Esophagus muscularis mucosa (tissue), 3 donors: Measurements from ENCODE around the gene FBXO34.

Experiments
- POLR2AphosphoS5 ChIP-seq, 2 donors: sonication (generic); formaldehyde crosslinking; IDR thresholded peaks; one replicate each; pipeline ENCODE4 v1.6.1; 2017; ENCODE audit warnings: antibody characterized with exemption in 2 of 2
- TF ChIP-seq, protein P1 (sequence below), 3 experiments: fragments of 200-600 bp in 2 of 3; fragments of 450-650 bp in 1 of 3; sonication (generic) in 2 of 3; IDR thresholded peaks; one replicate each; pipeline ENCODE4 v1.5.1; 2017 to 2019; ENCODE audit warnings: antibody characterized with exemption in 3 of 3, mild to moderate bottlenecking in 2 of 3, moderate library complexity in 1 of 3

DNA sequence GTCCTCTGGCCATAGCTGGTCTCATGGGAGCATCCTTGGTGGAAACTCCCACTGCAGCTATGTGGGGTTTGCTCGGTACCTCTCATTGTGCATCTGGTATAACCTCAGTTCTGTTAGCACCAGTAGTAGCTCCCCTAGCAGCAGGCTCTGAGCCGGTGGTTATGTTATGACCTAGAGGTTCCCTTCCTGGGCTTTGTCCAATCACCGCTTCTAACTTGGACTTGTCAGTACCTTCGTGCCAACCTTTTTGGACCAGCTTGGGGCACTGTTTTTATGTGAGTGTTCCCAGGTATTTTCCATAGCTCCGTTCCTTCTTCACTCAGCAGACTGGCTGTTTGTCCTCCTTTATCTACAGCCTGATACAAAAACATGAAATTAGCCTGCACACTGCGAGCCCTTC, 84.7 kb downstream of the FBXO34 start:
- no peak for TF ChIP-seq POLR2AphosphoS5 (IDR thresholded peaks at IDR 0.05)
- TF ChIP-seq, protein P1, sequence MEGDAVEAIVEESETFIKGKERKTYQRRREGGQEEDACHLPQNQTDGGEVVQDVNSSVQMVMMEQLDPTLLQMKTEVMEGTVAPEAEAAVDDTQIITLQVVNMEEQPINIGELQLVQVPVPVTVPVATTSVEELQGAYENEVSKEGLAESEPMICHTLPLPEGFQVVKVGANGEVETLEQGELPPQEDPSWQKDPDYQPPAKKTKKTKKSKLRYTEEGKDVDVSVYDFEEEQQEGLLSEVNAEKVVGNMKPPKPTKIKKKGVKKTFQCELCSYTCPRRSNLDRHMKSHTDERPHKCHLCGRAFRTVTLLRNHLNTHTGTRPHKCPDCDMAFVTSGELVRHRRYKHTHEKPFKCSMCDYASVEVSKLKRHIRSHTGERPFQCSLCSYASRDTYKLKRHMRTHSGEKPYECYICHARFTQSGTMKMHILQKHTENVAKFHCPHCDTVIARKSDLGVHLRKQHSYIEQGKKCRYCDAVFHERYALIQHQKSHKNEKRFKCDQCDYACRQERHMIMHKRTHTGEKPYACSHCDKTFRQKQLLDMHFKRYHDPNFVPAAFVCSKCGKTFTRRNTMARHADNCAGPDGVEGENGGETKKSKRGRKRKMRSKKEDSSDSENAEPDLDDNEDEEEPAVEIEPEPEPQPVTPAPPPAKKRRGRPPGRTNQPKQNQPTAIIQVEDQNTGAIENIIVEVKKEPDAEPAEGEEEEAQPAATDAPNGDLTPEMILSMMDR (IDR thresholded peaks at IDR 0.05) = no peak
